Activated B cell treated with CpG ODN at 0.5 μM for 24 hours (primary cell): Measurements from ENCODE around the gene BTBD3. TPM values are rescaled to one million over a fixed set of nuclear protein-coding genes. Genes with fewer than 3 reads are reported as not detected.

Experiments
- ATAC-seq: fragments of 200-7000 bp; cut with Tn5 transposase; one replicate; pipeline ENCODE4 v1.10.0; 2021; ENCODE audit warnings: low read depth, mild to moderate bottlenecking, moderate library complexity
- CTCF ChIA-PET: fragments of 350-600 bp; sonication (Branson Sonifier 250); formaldehyde crosslinking; loops from one replicate; lab custom pipeline; 2021; ENCODE audit warnings: antibody characterized with exemption; lab: Charles Lee
- POLR2A ChIA-PET: fragments of 350-600 bp; sonication (Branson Sonifier 250); formaldehyde crosslinking; loops from one replicate; lab custom pipeline; 2021; ENCODE audit warnings: antibody characterized with exemption; lab: Charles Lee
- DNase-seq: peaks from one replicate; pipeline ENCODE4 v3.0.0; 2022
- H3K27ac Mint-ChIP-seq: one replicate; pipeline ENCODE4 v1.8.0; 2020; ENCODE audit warnings: mixed read lengths
- H3K27me3 Mint-ChIP-seq: one replicate; pipeline ENCODE4 v1.8.0; 2021; ENCODE audit warnings: mixed read lengths
- H3K36me3 Mint-ChIP-seq: one replicate; pipeline ENCODE4 v1.8.0; 2021; ENCODE audit warnings: low read depth, mixed read lengths
- H3K4me1 Mint-ChIP-seq: one replicate; pipeline ENCODE4 v1.8.0; 2021; ENCODE audit warnings: mixed read lengths
- H3K4me3 Mint-ChIP-seq: one replicate; pipeline ENCODE4 v1.8.0; 2020; ENCODE audit warnings: mild to moderate bottlenecking, mixed read lengths
- H3K9me3 Mint-ChIP-seq: one replicate; pipeline ENCODE4 v1.8.0; 2020; ENCODE audit warnings: mixed read lengths
- intact Hi-C: fragments of 100-400 bp; cut with micrococcal nuclease; formaldehyde crosslinking; loops from one replicate; pipeline ENCODE4 v1.15.1; 2024
- total RNA-seq: library from RNA; stranded (reverse); gene quantifications from 2 replicates; pipeline ENCODE4 v1.2.3, GENCODE V29; 2022
- TF ChIP-seq, protein P1 (sequence below): fragments of 200-600 bp; IDR thresholded peaks from one replicate; pipeline ENCODE4 v1.8.0; 2022; ENCODE audit warnings: antibody characterized with exemption, mild to moderate bottlenecking

Gene BTBD3
- total RNA-seq, 1 donor from 2014 or later: 1.6 TPM

DNA sequence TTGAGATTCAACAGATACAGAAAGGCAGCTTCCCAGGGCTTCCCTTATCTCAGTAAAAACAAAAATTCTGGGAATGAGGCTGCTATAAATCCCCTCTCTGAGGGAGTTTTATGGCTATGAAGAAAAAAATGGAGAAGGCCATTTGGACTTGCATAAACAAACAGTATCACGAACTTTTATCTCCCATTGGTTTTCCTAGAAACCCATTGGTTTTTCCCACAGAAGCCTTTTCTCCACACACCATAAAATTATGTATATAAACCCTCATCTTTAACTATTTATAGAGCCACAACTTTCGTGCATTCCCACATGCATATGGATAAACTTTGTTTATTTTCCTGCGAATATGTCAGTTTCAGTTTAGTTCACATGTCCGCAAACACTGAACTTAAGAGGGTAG is 36.2 kb upstream of the BTBD3 start:
- CTCF ChIA-PET: no interaction called here
- peaks cover 4% of the 10 kb centered on the region for H3K9me3 Mint-ChIP-seq
- POLR2A ChIA-PET: no interaction called here
- no peak for DNase-seq
- no peaks in the 10 kb centered on the region for H3K27me3 Mint-ChIP-seq
- H3K36me3 Mint-ChIP-seq: no peaks in the 10 kb centered on the region
- H3K27ac Mint-ChIP-seq: no peak overlapping the region
- TF ChIP-seq, protein P1, sequence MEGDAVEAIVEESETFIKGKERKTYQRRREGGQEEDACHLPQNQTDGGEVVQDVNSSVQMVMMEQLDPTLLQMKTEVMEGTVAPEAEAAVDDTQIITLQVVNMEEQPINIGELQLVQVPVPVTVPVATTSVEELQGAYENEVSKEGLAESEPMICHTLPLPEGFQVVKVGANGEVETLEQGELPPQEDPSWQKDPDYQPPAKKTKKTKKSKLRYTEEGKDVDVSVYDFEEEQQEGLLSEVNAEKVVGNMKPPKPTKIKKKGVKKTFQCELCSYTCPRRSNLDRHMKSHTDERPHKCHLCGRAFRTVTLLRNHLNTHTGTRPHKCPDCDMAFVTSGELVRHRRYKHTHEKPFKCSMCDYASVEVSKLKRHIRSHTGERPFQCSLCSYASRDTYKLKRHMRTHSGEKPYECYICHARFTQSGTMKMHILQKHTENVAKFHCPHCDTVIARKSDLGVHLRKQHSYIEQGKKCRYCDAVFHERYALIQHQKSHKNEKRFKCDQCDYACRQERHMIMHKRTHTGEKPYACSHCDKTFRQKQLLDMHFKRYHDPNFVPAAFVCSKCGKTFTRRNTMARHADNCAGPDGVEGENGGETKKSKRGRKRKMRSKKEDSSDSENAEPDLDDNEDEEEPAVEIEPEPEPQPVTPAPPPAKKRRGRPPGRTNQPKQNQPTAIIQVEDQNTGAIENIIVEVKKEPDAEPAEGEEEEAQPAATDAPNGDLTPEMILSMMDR: no peak
- no peaks in the 10 kb centered on the region for H3K4me1 Mint-ChIP-seq
- no peak overlapping the region for H3K4me3 Mint-ChIP-seq
- ATAC-seq: no peak
- intact Hi-C loops: no loop called here

DNA sequence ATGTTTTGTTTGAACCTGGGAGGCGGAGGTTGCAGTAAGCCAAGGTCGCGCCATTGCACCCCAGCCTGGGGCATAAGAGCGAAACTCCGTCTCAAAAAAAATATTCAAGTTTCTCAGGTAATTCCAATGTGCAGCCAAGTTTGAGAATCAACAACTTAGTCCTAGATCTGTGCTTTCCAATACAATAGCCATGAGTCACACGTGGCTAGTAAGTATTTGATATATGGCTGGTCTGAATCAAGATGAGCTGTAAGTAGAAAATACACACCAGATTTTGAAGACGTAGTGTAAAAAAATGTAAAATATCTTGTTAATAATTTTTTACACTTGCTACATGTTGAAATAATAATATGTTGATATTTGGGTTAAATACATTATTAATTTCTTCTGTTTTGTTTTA is 35.0 kb upstream of the BTBD3 start:
- Mint-ChIP-seq H3K4me3 (no peak overlapping the region), H3K27ac (no peak overlapping the region), H3K4me1 (no peaks in the 10 kb centered on the region), H3K27me3 (peaks cover 1% of the 10 kb centered on the region), H3K9me3 (no peaks in the 10 kb centered on the region), H3K36me3 (no peaks in the 10 kb centered on the region)
- ChIA-PET POLR2A (no interaction called here), CTCF (no interaction called here)
- ATAC-seq (no peak), DNase-seq (no peak)
- intact Hi-C loops: no loop called here
- TF ChIP-seq, protein P1: no peak

DNA sequence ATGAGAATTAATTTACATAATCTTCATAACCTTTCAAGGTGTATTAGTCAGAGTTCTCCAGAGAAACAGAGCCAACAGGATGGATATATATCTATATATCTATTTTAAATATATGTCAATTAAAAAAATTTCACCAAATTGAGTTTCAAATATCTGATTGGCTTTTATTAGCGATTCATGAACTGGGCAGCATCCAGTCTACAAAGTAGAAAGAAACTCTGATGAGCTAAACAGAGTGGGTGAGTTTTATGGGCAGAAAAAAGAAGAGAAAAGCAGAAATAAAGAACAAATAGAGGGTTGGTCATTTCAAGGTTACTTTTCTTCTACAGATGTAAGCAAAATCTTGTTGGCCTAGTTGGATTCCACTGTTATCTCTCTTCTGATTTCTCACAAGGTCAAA is 29.0 kb upstream of the BTBD3 start:
- H3K27ac Mint-ChIP-seq: no peak overlapping the region

DNA sequence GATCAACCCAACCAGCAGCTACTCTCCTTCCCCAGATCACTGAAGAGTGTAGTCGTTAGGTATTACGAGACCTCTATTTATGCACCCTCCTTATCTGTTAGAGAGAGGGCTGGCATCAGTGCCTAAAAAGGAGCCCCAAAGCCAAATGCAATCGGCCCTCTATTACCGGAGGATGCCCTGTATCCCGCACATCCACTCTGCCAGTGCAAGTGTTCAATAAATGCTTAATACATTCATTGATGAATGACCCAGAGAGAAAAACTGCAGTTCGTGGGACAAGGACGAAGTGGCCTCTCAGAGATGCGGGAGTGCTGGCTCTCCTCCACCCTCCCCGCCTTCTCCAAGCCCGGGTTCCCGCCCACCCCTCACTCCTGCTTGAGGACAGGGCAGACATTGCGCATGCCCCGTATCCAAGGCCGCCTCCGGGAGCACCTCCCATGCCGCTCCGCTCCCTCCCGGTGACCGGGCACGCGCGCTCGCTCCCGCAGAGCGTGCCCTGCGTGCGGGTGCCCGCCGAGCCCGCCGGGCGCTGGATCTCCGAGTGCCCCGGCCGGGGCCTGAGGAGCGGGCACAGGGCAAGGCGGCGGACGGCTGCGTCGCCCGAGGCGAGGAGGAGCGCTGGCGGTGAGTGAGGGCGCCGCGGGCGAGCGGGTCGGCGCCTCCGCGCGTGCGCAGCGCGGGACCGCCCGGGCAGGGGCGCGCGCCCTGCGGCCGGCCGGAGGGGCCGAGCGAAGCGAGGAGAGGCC is 27.2 kb upstream of the BTBD3 start:
- ChIA-PET POLR2A (no interaction called here), CTCF (no interaction called here)
- intact Hi-C loops: no loop called here
- Mint-ChIP-seq H3K27ac (no peak overlapping the region), H3K4me3 (peak overlapping the region; percentile 77), H3K27me3 (peaks cover 12% of the 10 kb centered on the region), H3K4me1 (peaks cover 18% of the 10 kb centered on the region), H3K36me3 (no peaks in the 10 kb centered on the region), H3K9me3 (no peaks in the 10 kb centered on the region)
- peak; percentile 72 for ATAC-seq
- peak; percentile 35 for DNase-seq
- TF ChIP-seq, protein P1: no peak

More for the DNA sequence above, 29.0 kb upstream of the BTBD3 start:
- no peaks in the 10 kb centered on the region for H3K36me3 Mint-ChIP-seq
- ChIA-PET CTCF (no interaction called here), POLR2A (no interaction called here)
- TF ChIP-seq, protein P1: no peak
- ATAC-seq (no peak), DNase-seq (no peak)
- peaks cover 18% of the 10 kb centered on the region for H3K4me1 Mint-ChIP-seq
- intact Hi-C loops: no loop called here
- H3K9me3 Mint-ChIP-seq: no peaks in the 10 kb centered on the region
- peaks cover 12% of the 10 kb centered on the region for H3K27me3 Mint-ChIP-seq
- no peak overlapping the region for H3K4me3 Mint-ChIP-seq

DNA sequence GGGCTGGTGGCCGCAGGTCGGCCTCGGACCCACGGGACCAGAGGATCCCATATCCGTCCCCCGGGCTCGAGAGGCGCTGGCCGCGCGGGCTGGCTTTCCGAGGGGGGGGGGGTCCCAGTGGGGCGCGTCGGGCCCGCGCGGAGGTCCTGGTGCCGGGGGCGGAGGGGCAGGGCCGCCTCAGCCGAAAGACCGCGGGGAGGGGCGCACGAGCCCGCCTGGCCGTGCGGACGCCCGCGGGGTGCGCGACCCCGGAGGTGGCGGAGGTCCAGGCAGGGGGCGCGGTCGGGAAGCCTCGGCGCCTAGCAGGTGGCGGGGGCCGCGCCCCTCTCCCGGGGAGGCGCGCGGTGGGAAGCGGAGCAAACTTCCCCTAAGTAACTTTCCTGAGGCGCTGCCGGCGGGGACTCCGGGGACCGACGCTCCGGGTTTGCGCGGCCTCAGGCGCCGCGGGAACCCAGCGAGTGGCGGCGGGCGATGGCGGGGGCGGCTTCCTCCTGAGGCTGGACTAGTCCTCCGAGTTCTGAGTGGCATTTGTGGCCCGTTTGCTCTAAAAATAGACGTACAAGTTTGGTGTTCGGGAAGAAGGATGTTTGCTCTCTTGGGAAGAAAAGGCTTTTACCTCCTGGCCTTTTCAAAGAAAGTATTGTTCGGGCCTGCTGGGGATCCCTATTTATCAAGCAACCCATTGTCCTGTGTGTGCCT is 26.5 kb upstream of the BTBD3 start:
- DNase-seq (no peak), ATAC-seq (peak; percentile 26)
- Mint-ChIP-seq H3K27ac (no peak overlapping the region), H3K4me3 (peak overlapping the region; percentile 74), H3K9me3 (no peaks in the 10 kb centered on the region), H3K27me3 (peaks cover 12% of the 10 kb centered on the region), H3K36me3 (no peaks in the 10 kb centered on the region), H3K4me1 (peaks cover 18% of the 10 kb centered on the region)
- ChIA-PET POLR2A (no interaction called here), CTCF (no interaction called here)
- intact Hi-C loops: no loop called here
- TF ChIP-seq, protein P1: no peak
